HEK293 (cell line): ENCODE data around the gene SUFU.

Experiments
- CTCF ChIP-seq: fragments of 450-650 bp; formaldehyde crosslinking; IDR thresholded peaks from 2 replicates; pipeline ENCODE4 v1.5.1; 2016; ENCODE audit warnings: missing biosample characterization, missing genetic modification characterization
- SP2 ChIP-seq: fragments of 450-650 bp; formaldehyde crosslinking; IDR thresholded peaks from 2 replicates; pipeline ENCODE4 v1.5.1; 2016; ENCODE audit warnings: missing biosample characterization, missing genetic modification characterization
- ZBTB1 ChIP-seq: fragments of 450-650 bp; formaldehyde crosslinking; IDR thresholded peaks from 2 replicates; pipeline ENCODE4 v1.5.1; 2016; ENCODE audit warnings: missing biosample characterization, missing genetic modification characterization
- ZNF132 ChIP-seq: fragments of 450-650 bp; formaldehyde crosslinking; IDR thresholded peaks from 2 replicates; pipeline ENCODE4 v1.5.1; 2017; ENCODE audit warnings: missing biosample characterization, missing genetic modification characterization, borderline replicate concordance
- ZNF639 ChIP-seq: fragments of 450-650 bp; formaldehyde crosslinking; IDR thresholded peaks from 2 replicates; pipeline ENCODE4 v1.5.1; 2016; ENCODE audit warnings: missing biosample characterization, missing genetic modification characterization
- ZNF670 ChIP-seq: fragments of 450-650 bp; formaldehyde crosslinking; IDR thresholded peaks from 2 replicates; pipeline ENCODE4 v1.5.1; 2016; ENCODE audit warnings: missing biosample characterization, missing genetic modification characterization, low read depth
- ZNF707 ChIP-seq: fragments of 450-650 bp; formaldehyde crosslinking; IDR thresholded peaks from 2 replicates; pipeline ENCODE4 v1.5.1; 2016; ENCODE audit warnings: missing biosample characterization, missing genetic modification characterization
- ZNF777 ChIP-seq: fragments of 450-650 bp; formaldehyde crosslinking; IDR thresholded peaks from 2 replicates; pipeline ENCODE4 v1.5.1; 2017; ENCODE audit warnings: missing biosample characterization, missing genetic modification characterization, borderline replicate concordance
- ZNF837 ChIP-seq: fragments of 450-650 bp; formaldehyde crosslinking; IDR thresholded peaks from 2 replicates; pipeline ENCODE4 v1.5.1; 2016; ENCODE audit warnings: missing biosample characterization, missing genetic modification characterization
- TF ChIP-seq, protein P1 (sequence below): fragments of 450-650 bp; formaldehyde crosslinking; IDR thresholded peaks from 2 replicates; pipeline ENCODE4 v1.5.1; 2016; ENCODE audit warnings: missing biosample characterization, missing genetic modification characterization
- TF ChIP-seq, protein P2 (sequence below): fragments of 450-650 bp; formaldehyde crosslinking; IDR thresholded peaks from 2 replicates; pipeline ENCODE4 v1.5.1; 2017; ENCODE audit warnings: missing biosample characterization, missing genetic modification characterization

DNA sequence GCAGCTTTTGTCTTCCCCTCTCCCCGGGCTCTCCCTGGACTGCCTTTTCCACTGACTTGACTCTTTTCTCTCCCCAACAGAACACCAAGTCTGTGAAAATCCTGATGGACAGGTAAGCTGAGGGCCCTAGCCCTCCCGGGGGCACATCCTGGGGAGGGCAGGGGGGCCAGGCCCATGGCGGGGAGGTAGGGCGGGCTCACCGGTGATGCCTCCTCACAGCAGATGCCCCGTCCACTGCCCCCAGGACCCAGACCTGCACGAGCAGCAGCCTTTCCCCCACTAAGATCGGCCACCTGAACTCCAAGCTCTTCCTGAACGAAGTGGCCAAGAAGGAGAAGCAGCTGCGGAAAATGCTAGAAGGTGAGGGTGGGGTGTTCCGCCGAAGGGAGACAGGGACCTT, 152.3 kb downstream of the SUFU start:
- TF ChIP-seq CTCF (tag by site-specific recombination): no peak
- no peak for TF ChIP-seq SP2 (tag by site-specific recombination)
- no peak for TF ChIP-seq ZNF670 (tag by site-specific recombination)
- no peak for TF ChIP-seq ZNF707
- no peak for TF ChIP-seq ZNF837 (tag by site-specific recombination)
- TF ChIP-seq, protein P1, sequence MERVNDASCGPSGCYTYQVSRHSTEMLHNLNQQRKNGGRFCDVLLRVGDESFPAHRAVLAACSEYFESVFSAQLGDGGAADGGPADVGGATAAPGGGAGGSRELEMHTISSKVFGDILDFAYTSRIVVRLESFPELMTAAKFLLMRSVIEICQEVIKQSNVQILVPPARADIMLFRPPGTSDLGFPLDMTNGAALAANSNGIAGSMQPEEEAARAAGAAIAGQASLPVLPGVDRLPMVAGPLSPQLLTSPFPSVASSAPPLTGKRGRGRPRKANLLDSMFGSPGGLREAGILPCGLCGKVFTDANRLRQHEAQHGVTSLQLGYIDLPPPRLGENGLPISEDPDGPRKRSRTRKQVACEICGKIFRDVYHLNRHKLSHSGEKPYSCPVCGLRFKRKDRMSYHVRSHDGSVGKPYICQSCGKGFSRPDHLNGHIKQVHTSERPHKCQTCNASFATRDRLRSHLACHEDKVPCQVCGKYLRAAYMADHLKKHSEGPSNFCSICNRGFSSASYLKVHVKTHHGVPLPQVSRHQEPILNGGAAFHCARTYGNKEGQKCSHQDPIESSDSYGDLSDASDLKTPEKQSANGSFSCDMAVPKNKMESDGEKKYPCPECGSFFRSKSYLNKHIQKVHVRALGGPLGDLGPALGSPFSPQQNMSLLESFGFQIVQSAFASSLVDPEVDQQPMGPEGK (tag by site-specific recombination): no peak
- no peak for TF ChIP-seq ZNF132 (tag by site-specific recombination)
- no peak for TF ChIP-seq ZBTB1
- TF ChIP-seq, protein P2, sequence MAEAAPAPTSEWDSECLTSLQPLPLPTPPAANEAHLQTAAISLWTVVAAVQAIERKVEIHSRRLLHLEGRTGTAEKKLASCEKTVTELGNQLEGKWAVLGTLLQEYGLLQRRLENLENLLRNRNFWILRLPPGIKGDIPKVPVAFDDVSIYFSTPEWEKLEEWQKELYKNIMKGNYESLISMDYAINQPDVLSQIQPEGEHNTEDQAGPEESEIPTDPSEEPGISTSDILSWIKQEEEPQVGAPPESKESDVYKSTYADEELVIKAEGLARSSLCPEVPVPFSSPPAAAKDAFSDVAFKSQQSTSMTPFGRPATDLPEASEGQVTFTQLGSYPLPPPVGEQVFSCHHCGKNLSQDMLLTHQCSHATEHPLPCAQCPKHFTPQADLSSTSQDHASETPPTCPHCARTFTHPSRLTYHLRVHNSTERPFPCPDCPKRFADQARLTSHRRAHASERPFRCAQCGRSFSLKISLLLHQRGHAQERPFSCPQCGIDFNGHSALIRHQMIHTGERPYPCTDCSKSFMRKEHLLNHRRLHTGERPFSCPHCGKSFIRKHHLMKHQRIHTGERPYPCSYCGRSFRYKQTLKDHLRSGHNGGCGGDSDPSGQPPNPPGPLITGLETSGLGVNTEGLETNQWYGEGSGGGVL (tag by site-specific recombination): no peak
- no peak for TF ChIP-seq ZNF777 (tag by site-specific recombination)
- TF ChIP-seq ZNF639 (tag by site-specific recombination): no peak
